Measurements from ENCODE around the gene PCED1B. TPM values are rescaled to one million over a fixed set of nuclear protein-coding genes. Genes with fewer than 3 reads are reported as not detected.
A peak's percentile ranks its signal among the peaks of the same experiment; 100 is the strongest.

The PCED1B gene
- total and polyA plus RNA-seq, 4 donors: 0.55 to 3.6 (median 1.9) TPM

DNA sequence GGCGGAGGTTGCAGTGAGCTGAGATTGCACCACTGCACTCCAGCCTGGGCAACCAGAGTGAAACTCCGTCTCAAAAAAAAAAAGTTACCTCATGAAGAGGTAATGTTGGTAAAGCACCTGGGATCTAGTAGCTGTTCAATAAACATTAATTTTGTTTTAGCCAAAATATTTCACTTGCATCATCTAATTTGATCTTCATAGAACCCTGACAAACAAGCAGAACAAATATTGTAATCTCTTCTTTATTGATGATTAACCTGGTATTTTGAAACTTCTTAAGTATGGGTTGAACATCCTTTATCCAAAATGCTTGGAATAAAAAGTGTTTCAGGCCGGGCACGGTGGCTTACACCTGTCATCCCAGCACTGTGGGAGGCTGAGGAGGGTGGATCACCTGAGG lies 149.4 kb downstream of the PCED1B start:
- no peaks in the 10 kb centered on the region for H3K36me3 ChIP-seq (ENCODE audit: control insufficient read depth, insufficient read depth, low read length)
- 100% methylated on average over 1 of the region's 4 CpGs for WGBS (ENCODE audit: insufficient coverage)
- no peaks in the 10 kb centered on the region for H3K9me3 ChIP-seq (ENCODE audit: control insufficient read depth, insufficient read depth, low read length)
- H3K27me3 ChIP-seq (ENCODE audit: control insufficient read depth, insufficient read depth, low read length): no peaks in the 10 kb centered on the region
- DNase-seq (ENCODE audit: low read depth in 4 of 6, low spot score in 6 of 6): no peak
- H3K4me3 ChIP-seq (ENCODE audit: low read depth, low read length): no peak overlapping the region
- H3K27ac ChIP-seq (ENCODE audit: low read depth, low read length): no peak overlapping the region
- no peaks in the 10 kb centered on the region for H3K4me1 ChIP-seq (ENCODE audit: control insufficient read depth, insufficient read depth, low read length)

DNA sequence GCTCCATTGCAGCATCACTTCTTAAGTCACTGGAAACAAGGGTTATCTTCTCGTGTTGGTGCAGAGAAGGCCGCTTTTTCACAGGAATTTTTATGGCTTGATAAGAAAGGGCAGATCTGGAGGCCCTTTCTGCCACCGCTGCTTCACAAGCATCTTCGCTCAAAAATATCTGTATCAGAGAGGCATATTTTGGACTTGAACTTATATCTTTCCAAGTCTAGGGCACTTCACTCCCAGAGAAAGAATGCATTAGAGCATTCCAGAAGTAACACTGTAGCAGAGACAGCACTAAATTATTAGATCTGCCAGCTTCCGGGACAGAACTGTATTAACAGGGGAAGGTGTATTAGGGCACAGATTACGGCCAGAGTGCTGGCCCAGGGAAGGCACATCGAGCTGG lies 152.0 kb downstream of the PCED1B start:
- Histone ChIP-seq H3K27ac (ENCODE audit: low read depth, low read length) (no peak overlapping the region), H3K9me3 (ENCODE audit: control insufficient read depth, insufficient read depth, low read length) (no peaks in the 10 kb centered on the region), H3K36me3 (ENCODE audit: control insufficient read depth, insufficient read depth, low read length) (peaks cover 8% of the 10 kb centered on the region), H3K4me1 (ENCODE audit: control insufficient read depth, insufficient read depth, low read length) (no peaks in the 10 kb centered on the region), H3K27me3 (ENCODE audit: control insufficient read depth, insufficient read depth, low read length) (no peaks in the 10 kb centered on the region), H3K4me3 (ENCODE audit: low read depth, low read length) (no peak overlapping the region)
- DNase-seq (ENCODE audit: low read depth in 4 of 6, low spot score in 6 of 6): no peak
- 82% methylated on average over 4 of the region's 7 CpGs for WGBS (ENCODE audit: insufficient coverage)

DNA sequence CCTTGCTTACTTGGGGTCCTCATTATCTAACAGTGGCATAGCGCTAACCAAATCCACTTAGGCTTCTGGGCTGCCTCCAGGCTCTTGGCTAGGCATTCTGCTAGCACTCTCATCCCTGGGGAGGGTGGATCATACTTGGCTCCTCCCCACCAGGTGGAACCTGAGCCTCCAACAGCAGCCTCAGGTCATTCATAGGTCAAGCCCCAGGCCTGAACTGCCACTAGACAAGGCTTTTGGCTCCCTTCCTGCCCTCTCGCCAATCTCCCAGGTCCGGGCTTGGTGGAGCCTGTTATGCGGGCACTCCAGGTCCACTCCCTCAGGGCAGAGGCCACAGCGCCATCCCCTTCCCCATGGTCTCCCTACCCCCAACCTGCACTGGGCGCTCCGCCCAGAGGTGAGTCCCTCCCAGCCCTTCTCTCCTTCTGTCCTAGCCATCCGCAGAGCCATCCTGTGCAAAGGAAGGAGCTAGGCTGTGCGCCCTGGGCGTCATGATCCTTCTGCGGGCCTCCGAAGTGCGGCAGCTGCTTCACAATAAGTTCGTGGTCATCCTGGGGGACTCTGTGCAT lies 155.2 kb downstream of the PCED1B start:
- WGBS (ENCODE audit: insufficient coverage): 96% methylated on average over 13 of the region's 14 CpGs
- H3K27me3 ChIP-seq (ENCODE audit: control insufficient read depth, insufficient read depth, low read length): no peaks in the 10 kb centered on the region
- H3K9me3 ChIP-seq (ENCODE audit: control insufficient read depth, insufficient read depth, low read length): no peaks in the 10 kb centered on the region
- H3K4me1 ChIP-seq (ENCODE audit: control insufficient read depth, insufficient read depth, low read length): no peaks in the 10 kb centered on the region
- no peak overlapping the region for H3K27ac ChIP-seq (ENCODE audit: low read depth, low read length)
- no peak for DNase-seq (ENCODE audit: low read depth in 4 of 6, low spot score in 6 of 6)
- peaks cover 8% of the 10 kb centered on the region for H3K36me3 ChIP-seq (ENCODE audit: control insufficient read depth, insufficient read depth, low read length)
- H3K4me3 ChIP-seq (ENCODE audit: low read depth, low read length): no peak overlapping the region

DNA sequence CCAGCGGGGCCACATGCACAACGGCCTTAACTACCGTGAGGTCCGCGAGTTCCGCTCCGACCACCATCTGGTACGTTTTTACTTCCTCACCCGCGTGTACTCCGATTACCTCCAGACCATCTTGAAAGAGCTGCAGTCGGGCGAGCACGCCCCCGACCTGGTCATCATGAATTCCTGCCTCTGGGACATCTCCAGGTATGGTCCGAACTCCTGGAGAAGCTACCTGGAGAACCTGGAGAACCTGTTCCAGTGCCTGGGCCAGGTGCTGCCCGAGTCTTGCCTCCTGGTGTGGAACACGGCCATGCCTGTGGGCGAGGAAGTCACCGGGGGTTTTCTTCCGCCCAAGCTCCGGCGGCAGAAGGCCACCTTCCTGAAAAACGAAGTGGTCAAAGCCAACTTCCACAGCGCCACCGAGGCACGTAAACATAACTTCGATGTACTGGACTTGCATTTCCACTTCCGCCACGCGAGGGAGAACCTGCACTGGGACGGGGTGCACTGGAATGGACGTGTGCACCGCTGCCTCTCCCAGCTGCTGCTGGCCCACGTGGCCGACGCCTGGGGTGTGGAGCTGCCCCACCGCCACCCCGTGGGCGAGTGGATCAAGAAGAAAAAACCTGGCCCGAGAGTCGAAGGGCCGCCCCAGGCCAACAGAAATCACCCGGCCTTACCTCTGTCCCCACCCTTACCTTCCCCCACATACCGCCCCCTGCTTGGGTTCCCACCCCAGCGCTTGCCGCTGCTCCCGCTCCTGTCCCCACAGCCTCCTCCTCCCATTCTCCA lies 156.0 kb downstream of the PCED1B start:
- Histone ChIP-seq H3K9me3 (ENCODE audit: control insufficient read depth, insufficient read depth, low read length) (no peaks in the 10 kb centered on the region), H3K4me3 (ENCODE audit: low read depth, low read length) (no peak overlapping the region), H3K27me3 (ENCODE audit: control insufficient read depth, insufficient read depth, low read length) (no peaks in the 10 kb centered on the region), H3K36me3 (ENCODE audit: control insufficient read depth, insufficient read depth, low read length) (peaks cover 8% of the 10 kb centered on the region), H3K27ac (ENCODE audit: low read depth, low read length) (no peak overlapping the region), H3K4me1 (ENCODE audit: control insufficient read depth, insufficient read depth, low read length) (no peaks in the 10 kb centered on the region)
- 98% methylated on average over 46 of the region's 48 CpGs for WGBS (ENCODE audit: insufficient coverage)
- no peak for DNase-seq (ENCODE audit: low read depth in 4 of 6, low spot score in 6 of 6)

DNA sequence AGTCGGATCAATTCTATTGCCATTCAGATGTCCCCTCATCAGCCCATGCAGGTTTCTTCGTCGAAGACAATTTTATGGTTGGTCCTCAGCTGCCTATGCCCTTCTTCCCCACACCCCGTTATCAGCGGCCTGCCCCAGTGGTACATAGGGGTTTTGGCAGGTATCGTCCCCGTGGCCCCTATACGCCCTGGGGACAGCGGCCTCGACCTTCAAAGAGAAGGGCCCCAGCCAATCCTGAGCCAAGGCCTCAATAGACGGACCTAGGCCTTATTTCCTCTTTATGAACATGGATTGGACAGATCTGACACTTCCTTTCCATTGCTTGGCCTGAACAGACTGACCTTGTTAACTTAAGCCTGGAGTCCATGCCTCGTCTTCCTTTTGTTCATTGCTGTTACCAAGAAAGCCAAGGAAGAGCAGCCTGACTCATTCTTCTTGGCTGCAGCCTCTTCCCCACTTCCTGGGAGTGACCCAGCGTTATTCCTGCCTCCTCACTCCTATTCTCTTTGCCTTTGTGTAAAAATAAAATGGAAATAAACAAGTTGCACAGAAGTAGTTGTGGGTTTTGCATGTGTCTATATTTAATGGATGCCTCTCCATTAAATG lies 156.8 kb downstream of the PCED1B start:
- no peak for DNase-seq (ENCODE audit: low read depth in 4 of 6, low spot score in 6 of 6)
- Histone ChIP-seq H3K4me1 (ENCODE audit: control insufficient read depth, insufficient read depth, low read length) (no peaks in the 10 kb centered on the region), H3K36me3 (ENCODE audit: control insufficient read depth, insufficient read depth, low read length) (peaks cover 8% of the 10 kb centered on the region), H3K27me3 (ENCODE audit: control insufficient read depth, insufficient read depth, low read length) (no peaks in the 10 kb centered on the region), H3K27ac (ENCODE audit: low read depth, low read length) (no peak overlapping the region), H3K4me3 (ENCODE audit: low read depth, low read length) (no peak overlapping the region), H3K9me3 (ENCODE audit: control insufficient read depth, insufficient read depth, low read length) (no peaks in the 10 kb centered on the region)
- 96% methylated on average over 11 of the region's 13 CpGs for WGBS (ENCODE audit: insufficient coverage)

DNA sequence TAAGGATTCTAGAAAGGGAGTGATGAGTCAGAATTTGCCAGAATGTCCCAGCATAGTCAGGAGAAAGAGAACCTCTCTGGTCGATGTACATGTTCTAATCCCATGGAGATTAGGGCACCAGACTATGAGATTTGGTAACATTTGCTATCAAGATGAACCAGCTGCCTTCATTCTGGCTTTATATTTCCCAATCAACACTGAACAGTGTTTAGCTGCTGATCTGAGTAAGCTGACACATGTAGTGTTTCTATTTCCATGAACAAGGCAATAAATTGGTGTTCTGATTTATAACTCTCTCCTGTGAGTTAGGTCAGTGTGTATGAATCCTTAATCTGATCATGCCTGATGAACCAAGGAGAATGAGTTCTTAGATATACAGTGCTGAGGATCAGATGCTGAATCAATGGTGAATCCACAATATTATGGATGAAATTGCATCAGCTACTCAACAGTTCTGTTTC lies 158.4 kb downstream of the PCED1B start:
- Histone ChIP-seq H3K4me1 (ENCODE audit: control insufficient read depth, insufficient read depth, low read length) (no peaks in the 10 kb centered on the region), H3K36me3 (ENCODE audit: control insufficient read depth, insufficient read depth, low read length) (peaks cover 8% of the 10 kb centered on the region), H3K4me3 (ENCODE audit: low read depth, low read length) (no peak overlapping the region), H3K27ac (ENCODE audit: low read depth, low read length) (no peak overlapping the region), H3K9me3 (ENCODE audit: control insufficient read depth, insufficient read depth, low read length) (no peaks in the 10 kb centered on the region), H3K27me3 (ENCODE audit: control insufficient read depth, insufficient read depth, low read length) (no peaks in the 10 kb centered on the region)
- no CpG with 5 or more reads among the region's 1 CpG for WGBS (ENCODE audit: insufficient coverage)
- peak in 1 of 6 donors; percentile 14 for DNase-seq (ENCODE audit: low read depth in 4 of 6, low spot score in 6 of 6)

DNA sequence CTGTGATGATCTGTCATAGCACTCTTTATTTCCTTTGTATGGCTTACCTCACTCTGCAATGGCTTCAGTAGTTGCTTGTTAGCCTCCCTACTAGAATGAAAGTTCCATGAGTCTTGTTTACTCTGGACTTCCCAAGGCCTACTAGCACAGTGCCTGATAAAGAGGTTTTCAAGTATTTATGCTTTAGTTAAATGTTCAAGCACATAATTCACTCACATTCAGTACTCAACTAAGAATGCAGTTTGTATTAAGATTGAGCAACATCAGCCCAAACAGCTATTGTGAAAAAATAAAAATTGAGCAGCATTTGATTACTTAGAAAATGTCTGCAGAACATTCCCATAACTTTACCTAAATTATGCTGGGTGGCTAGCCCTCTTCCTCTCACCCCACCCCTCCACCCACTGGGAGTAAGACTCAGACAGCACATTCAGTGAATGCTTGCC lies 159.3 kb downstream of the PCED1B start:
- Histone ChIP-seq H3K4me3 (ENCODE audit: low read depth, low read length) (no peak overlapping the region), H3K27ac (ENCODE audit: low read depth, low read length) (no peak overlapping the region), H3K4me1 (ENCODE audit: control insufficient read depth, insufficient read depth, low read length) (no peaks in the 10 kb centered on the region), H3K9me3 (ENCODE audit: control insufficient read depth, insufficient read depth, low read length) (no peaks in the 10 kb centered on the region), H3K36me3 (ENCODE audit: control insufficient read depth, insufficient read depth, low read length) (peaks cover 8% of the 10 kb centered on the region), H3K27me3 (ENCODE audit: control insufficient read depth, insufficient read depth, low read length) (no peaks in the 10 kb centered on the region)
- DNase-seq (ENCODE audit: low read depth in 4 of 6, low spot score in 6 of 6): no peak

DNA sequence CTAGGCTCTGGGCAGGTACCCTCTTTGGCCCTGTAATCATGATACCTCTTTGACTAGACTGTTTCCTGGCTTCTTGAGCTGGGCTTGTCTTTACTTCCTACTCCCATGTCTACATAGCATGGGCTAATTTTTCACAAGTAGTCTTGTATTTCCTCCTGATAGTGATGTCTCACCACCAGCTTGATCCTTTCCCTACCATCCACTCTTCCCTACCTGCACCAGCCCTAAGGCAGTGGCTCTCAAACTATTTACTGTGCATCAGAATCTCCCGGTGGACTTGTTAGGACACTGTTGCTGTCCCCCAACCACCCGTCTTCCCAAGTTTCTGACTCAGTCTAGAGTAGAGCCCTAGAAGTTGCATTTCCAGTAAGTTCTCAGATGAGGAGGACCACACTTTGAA lies 163.0 kb downstream of the PCED1B start:
- H3K4me1 ChIP-seq (ENCODE audit: control insufficient read depth, insufficient read depth, low read length): peaks cover 2% of the 10 kb centered on the region
- H3K27ac ChIP-seq (ENCODE audit: low read depth, low read length): no peak overlapping the region
- H3K27me3 ChIP-seq (ENCODE audit: control insufficient read depth, insufficient read depth, low read length): no peaks in the 10 kb centered on the region
- no peaks in the 10 kb centered on the region for H3K36me3 ChIP-seq (ENCODE audit: control insufficient read depth, insufficient read depth, low read length)
- H3K9me3 ChIP-seq (ENCODE audit: control insufficient read depth, insufficient read depth, low read length): no peaks in the 10 kb centered on the region
- DNase-seq (ENCODE audit: low read depth in 4 of 6, low spot score in 6 of 6): no peak
- 100% methylated on average over 2 of the region's 2 CpGs for WGBS (ENCODE audit: insufficient coverage)
- H3K4me3 ChIP-seq (ENCODE audit: low read depth, low read length): no peak overlapping the region

DNA sequence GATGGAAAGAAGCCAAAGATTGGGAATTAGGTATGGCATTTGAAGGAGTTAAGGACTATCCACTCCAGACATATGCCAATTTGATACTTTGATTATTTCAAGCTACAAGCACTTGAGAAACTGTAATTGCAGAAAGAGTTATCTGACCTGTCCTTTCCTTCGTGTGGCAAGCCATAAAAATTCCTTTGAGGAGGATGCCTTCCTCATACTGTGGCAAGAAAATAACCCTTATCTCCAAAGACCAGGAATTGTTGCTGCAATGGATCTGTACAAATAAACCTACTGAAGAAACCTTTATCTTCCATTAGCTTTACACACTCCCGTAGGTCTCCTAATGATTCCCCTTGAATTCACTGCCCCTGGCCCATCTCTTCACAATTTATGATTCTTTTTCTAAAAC lies 165.4 kb downstream of the PCED1B start:
- no peaks in the 10 kb centered on the region for H3K9me3 ChIP-seq (ENCODE audit: control insufficient read depth, insufficient read depth, low read length)
- 76% methylated on average over 1 of the region's 2 CpGs for WGBS (ENCODE audit: insufficient coverage)

DNA sequence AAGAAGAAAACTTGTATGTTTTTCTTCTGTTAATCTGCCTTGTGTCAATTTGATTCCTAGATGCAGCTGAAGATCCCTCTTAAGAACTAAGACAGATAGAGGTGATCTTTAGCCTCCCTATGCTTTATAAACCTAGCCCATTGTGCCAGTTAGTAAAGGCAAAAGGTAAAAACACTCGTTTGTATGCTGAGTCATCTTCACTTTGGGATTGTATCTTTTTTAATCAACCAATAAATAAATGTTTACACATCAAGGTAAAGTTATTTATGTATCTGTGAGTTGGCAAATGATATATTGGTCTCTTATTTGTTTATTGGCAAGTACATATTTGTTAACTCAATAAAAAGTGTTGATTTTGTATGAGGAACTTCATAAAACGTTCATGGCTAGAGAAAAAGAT lies 166.2 kb downstream of the PCED1B start:
- Histone ChIP-seq H3K4me1 (ENCODE audit: control insufficient read depth, insufficient read depth, low read length) (peaks cover 2% of the 10 kb centered on the region), H3K4me3 (ENCODE audit: low read depth, low read length) (no peak overlapping the region), H3K9me3 (ENCODE audit: control insufficient read depth, insufficient read depth, low read length) (no peaks in the 10 kb centered on the region), H3K36me3 (ENCODE audit: control insufficient read depth, insufficient read depth, low read length) (no peaks in the 10 kb centered on the region), H3K27me3 (ENCODE audit: control insufficient read depth, insufficient read depth, low read length) (no peaks in the 10 kb centered on the region), H3K27ac (ENCODE audit: low read depth, low read length) (no peak overlapping the region)
- no CpG with 5 or more reads among the region's 2 CpGs for WGBS (ENCODE audit: insufficient coverage)
- no peak for DNase-seq (ENCODE audit: low read depth in 4 of 6, low spot score in 6 of 6)

More for the DNA sequence above, 165.4 kb downstream of the PCED1B start:
- Histone ChIP-seq H3K27ac (ENCODE audit: low read depth, low read length) (no peak overlapping the region), H3K27me3 (ENCODE audit: control insufficient read depth, insufficient read depth, low read length) (no peaks in the 10 kb centered on the region), H3K36me3 (ENCODE audit: control insufficient read depth, insufficient read depth, low read length) (no peaks in the 10 kb centered on the region), H3K4me3 (ENCODE audit: low read depth, low read length) (no peak overlapping the region), H3K4me1 (ENCODE audit: control insufficient read depth, insufficient read depth, low read length) (peaks cover 2% of the 10 kb centered on the region)
- no peak for DNase-seq (ENCODE audit: low read depth in 4 of 6, low spot score in 6 of 6)
